GM23338 (cell line): ENCODE data around the gene GPR42. TPM values are rescaled to one million over a fixed set of nuclear protein-coding genes. Genes with fewer than 3 reads are reported as not detected.

Source experiments
- NANOG ChIP-seq: IDR thresholded peaks from 2 replicates; pipeline ENCODE4 v1.6.1; 2016; ENCODE audit warnings: antibody characterized with exemption, borderline replicate concordance
- POLR2AphosphoS5 ChIP-seq: IDR thresholded peaks from 2 replicates; pipeline ENCODE4 v1.6.1; 2016; ENCODE audit warnings: antibody characterized with exemption, low read depth
- STAT1 ChIP-seq: IDR thresholded peaks from one replicate; pipeline ENCODE4 v1.6.1; 2016; ENCODE audit warnings: antibody characterized with exemption; ENCODE audit not compliant: unreplicated experiment
- ZNF331 ChIP-seq: fragments of 250-450 bp; sonication (Bioruptor Pico); IDR thresholded peaks from 2 replicates; pipeline ENCODE4 v1.5.0; 2020; ENCODE audit warnings: low read depth, mild to moderate bottlenecking, moderate library complexity
- polyA plus RNA-seq: library from polyadenylated mRNA; unstranded; fragments of >200 nt; fragmentation: Nextera tagmentation; extraction: Ambion mirVana; gene quantifications from 2 replicates; pipeline ENCODE4 v1.2.1, GENCODE V29; 2016
- total RNA-seq: library from RNA; depleted of rRNA; stranded (reverse); fragments of >200 nt; shearing (Covaris generic); gene quantifications from 2 replicates; pipeline ENCODE4 v1.2.3, GENCODE V29; 2014
- TF ChIP-seq, protein P1 (sequence below): fragments of 250-450 bp; sonication (Bioruptor Pico); IDR thresholded peaks from 2 replicates; pipeline ENCODE4 v1.5.0; 2020; ENCODE audit warnings: mild to moderate bottlenecking, moderate library complexity
- TF ChIP-seq, protein P2 (sequence below): IDR thresholded peaks from 2 replicates; pipeline ENCODE4 v1.6.1; 2016; ENCODE audit warnings: antibody characterized with exemption
- TF ChIP-seq, protein P3 (sequence below), 2 experiments: fragments of 200-600 bp in 1 of 2; sonication (generic) in 1 of 2; conservative IDR thresholded peaks; 2 replicates each; pipeline versions ENCODE4 v1.5.1 to v1.6.1; 2016 to 2017; ENCODE audit warnings: antibody characterized with exemption in 2 of 2, low read depth in 2 of 2, mild to moderate bottlenecking in 2 of 2, moderate library complexity in 1 of 2

The GPR42 gene
- total and polyA plus RNA-seq, 2 experiments from 2014 or later, result not detected

DNA sequence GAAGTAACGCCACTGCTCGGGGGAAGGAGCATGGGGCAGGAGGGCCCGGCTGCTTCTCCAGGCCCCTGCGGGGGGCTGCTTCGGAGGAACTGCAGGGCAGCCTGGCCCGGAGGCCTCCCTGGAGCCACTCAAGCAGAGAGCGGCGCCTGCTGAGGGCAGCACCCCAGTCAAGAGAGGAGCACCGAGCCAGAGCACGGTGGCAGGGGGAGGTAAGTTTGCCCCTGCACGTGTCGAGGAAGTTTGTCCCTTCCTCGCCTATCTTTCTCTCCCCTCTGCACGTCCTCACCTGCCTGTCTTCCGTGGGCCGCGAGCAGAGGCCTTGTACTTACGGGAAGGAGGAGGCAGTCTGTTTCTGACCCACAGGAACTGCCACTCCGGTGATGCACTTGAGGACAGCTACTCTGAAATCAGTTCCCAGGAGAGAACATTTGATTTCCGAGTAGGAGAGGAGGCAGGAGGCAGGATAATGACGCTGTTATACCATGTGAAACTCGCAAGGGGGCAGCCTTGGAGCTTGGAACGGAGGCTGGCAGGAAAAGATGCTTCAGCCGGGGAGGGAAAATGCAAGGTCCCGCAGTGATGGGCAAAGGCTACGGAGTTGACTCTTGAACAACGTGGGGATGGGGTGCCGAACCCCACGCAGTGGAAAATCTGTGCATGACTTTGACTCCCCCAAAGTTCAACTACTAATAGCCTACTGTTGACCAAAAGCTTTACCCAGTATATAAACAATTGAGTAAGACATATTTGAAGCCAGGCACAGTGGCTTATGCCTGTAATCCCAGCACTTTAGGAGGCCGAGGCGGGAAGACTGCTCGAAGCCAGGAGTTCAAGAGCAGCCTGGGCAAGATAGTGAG lies 18.2 kb upstream of the GPR42 start (continued):
- TF ChIP-seq, protein P1, sequence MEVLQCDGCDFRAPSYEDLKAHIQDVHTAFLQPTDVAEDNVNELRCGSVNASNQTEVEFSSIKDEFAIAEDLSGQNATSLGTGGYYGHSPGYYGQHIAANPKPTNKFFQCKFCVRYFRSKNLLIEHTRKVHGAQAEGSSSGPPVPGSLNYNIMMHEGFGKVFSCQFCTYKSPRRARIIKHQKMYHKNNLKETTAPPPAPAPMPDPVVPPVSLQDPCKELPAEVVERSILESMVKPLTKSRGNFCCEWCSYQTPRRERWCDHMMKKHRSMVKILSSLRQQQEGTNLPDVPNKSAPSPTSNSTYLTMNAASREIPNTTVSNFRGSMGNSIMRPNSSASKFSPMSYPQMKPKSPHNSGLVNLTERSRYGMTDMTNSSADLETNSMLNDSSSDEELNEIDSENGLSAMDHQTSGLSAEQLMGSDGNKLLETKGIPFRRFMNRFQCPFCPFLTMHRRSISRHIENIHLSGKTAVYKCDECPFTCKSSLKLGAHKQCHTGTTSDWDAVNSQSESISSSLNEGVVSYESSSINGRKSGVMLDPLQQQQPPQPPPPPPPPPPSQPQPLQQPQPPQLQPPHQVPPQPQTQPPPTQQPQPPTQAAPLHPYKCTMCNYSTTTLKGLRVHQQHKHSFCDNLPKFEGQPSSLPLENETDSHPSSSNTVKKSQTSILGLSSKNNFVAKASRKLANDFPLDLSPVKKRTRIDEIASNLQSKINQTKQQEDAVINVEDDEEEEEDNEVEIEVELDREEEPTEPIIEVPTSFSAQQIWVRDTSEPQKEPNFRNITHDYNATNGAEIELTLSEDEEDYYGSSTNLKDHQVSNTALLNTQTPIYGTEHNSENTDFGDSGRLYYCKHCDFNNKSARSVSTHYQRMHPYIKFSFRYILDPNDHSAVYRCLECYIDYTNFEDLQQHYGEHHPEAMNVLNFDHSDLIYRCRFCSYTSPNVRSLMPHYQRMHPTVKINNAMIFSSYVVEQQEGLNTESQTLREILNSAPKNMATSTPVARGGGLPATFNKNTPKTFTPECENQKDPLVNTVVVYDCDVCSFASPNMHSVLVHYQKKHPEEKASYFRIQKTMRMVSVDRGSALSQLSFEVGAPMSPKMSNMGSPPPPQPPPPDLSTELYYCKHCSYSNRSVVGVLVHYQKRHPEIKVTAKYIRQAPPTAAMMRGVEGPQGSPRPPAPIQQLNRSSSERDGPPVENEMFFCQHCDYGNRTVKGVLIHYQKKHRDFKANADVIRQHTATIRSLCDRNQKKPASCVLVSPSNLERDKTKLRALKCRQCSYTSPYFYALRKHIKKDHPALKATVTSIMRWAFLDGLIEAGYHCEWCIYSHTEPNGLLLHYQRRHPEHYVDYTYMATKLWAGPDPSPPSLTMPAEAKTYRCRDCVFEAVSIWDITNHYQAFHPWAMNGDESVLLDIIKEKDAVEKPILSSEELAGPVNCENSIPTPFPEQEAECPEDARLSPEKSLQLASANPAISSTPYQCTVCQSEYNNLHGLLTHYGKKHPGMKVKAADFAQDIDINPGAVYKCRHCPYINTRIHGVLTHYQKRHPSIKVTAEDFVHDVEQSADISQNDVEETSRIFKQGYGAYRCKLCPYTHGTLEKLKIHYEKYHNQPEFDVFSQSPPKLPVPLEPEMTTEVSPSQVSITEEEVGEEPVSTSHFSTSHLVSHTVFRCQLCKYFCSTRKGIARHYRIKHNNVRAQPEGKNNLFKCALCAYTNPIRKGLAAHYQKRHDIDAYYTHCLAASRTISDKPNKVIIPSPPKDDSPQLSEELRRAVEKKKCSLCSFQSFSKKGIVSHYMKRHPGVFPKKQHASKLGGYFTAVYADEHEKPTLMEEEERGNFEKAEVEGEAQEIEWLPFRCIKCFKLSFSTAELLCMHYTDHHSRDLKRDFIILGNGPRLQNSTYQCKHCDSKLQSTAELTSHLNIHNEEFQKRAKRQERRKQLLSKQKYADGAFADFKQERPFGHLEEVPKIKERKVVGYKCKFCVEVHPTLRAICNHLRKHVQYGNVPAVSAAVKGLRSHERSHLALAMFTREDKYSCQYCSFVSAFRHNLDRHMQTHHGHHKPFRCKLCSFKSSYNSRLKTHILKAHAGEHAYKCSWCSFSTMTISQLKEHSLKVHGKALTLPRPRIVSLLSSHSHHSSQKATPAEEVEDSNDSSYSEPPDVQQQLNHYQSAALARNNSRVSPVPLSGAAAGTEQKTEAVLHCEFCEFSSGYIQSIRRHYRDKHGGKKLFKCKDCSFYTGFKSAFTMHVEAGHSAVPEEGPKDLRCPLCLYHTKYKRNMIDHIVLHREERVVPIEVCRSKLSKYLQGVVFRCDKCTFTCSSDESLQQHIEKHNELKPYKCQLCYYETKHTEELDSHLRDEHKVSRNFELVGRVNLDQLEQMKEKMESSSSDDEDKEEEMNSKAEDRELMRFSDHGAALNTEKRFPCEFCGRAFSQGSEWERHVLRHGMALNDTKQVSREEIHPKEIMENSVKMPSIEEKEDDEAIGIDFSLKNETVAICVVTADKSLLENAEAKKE (CRISPR knock-in tag), result no peak
- TF ChIP-seq ZNF331 (CRISPR knock-in tag) (no peak), STAT1 (no peak), NANOG (no peak), POLR2AphosphoS5 (no peak)
- TF ChIP-seq, protein P2, sequence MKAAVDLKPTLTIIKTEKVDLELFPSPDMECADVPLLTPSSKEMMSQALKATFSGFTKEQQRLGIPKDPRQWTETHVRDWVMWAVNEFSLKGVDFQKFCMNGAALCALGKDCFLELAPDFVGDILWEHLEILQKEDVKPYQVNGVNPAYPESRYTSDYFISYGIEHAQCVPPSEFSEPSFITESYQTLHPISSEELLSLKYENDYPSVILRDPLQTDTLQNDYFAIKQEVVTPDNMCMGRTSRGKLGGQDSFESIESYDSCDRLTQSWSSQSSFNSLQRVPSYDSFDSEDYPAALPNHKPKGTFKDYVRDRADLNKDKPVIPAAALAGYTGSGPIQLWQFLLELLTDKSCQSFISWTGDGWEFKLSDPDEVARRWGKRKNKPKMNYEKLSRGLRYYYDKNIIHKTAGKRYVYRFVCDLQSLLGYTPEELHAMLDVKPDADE, result no peak
- TF ChIP-seq, protein P3, sequence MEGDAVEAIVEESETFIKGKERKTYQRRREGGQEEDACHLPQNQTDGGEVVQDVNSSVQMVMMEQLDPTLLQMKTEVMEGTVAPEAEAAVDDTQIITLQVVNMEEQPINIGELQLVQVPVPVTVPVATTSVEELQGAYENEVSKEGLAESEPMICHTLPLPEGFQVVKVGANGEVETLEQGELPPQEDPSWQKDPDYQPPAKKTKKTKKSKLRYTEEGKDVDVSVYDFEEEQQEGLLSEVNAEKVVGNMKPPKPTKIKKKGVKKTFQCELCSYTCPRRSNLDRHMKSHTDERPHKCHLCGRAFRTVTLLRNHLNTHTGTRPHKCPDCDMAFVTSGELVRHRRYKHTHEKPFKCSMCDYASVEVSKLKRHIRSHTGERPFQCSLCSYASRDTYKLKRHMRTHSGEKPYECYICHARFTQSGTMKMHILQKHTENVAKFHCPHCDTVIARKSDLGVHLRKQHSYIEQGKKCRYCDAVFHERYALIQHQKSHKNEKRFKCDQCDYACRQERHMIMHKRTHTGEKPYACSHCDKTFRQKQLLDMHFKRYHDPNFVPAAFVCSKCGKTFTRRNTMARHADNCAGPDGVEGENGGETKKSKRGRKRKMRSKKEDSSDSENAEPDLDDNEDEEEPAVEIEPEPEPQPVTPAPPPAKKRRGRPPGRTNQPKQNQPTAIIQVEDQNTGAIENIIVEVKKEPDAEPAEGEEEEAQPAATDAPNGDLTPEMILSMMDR (conservative IDR thresholded peaks at IDR 0.05; ENCODE audit: low read depth in 2 of 2), result peak; percentile 83 to 94
